Neural cell (in vitro differentiated cells): Measurements from ENCODE around the gene REEP6. TPM values are rescaled to one million over a fixed set of nuclear protein-coding genes. Genes with fewer than 3 reads are reported as not detected.

Source experiments
- H2AFZ ChIP-seq: fragments of 200-600, 300-800 bp; sonication (generic), shearing (Covaris generic); 2 replicates; pipeline ENCODE4 v1.6.0; 2014; ENCODE audit warnings: low read depth, mild to moderate bottlenecking, antibody characterized with exemption, low read length, moderate library complexity
- H3F3A ChIP-seq: fragments of 200-600 bp; shearing (Covaris generic); 2 replicates; pipeline ENCODE4 v1.6.1; 2016; ENCODE audit warnings: mild to moderate bottlenecking, moderate library complexity, mixed read lengths, antibody characterized with exemption, low read length; ENCODE audit not compliant: insufficient read depth, poor library complexity, severe bottlenecking
- H3K27ac ChIP-seq: fragments of 200-600, 300-800 bp; sonication (generic), shearing (Covaris generic); 2 replicates; pipeline ENCODE4 v1.5.1; 2014; ENCODE audit warnings: mild to moderate bottlenecking, low read length, moderate library complexity
- H3K27me3 ChIP-seq: fragments of 300-800, 200-600 bp; sonication (generic), shearing (Covaris generic); 2 replicates; pipeline ENCODE4 v1.6.0; 2014; ENCODE audit warnings: mild to moderate bottlenecking, low read depth, low read length, moderate library complexity; ENCODE audit not compliant: insufficient read depth
- H3K36me3 ChIP-seq: fragments of 300-800, 200-600 bp; sonication (generic), shearing (Covaris generic); 2 replicates; pipeline ENCODE4 v1.5.1; 2014; ENCODE audit warnings: mild to moderate bottlenecking, antibody characterized with exemption, low read length, moderate library complexity; ENCODE audit not compliant: insufficient read depth
- H3K4me2 ChIP-seq: fragments of 300-800, 200-600 bp; sonication (generic), shearing (Covaris generic); 2 replicates; pipeline ENCODE4 v1.6.0; 2014; ENCODE audit warnings: mild to moderate bottlenecking, low read length
- H3K4me3 ChIP-seq: fragments of 300-800, 200-600 bp; sonication (generic), shearing (Covaris generic); 2 replicates; pipeline ENCODE4 v1.5.1; 2014; ENCODE audit warnings: mild to moderate bottlenecking, low read length, moderate library complexity
- H3K79me2 ChIP-seq: fragments of 200-600 bp; shearing (Covaris generic); replicated peaks from 2 replicates; pipeline ENCODE4 v1.6.0; 2014; ENCODE audit warnings: mild to moderate bottlenecking, low read length, moderate library complexity; ENCODE audit not compliant: insufficient read depth
- H3K9ac ChIP-seq: fragments of 300-800, 200-600 bp; sonication (generic), shearing (Covaris generic); 2 replicates; pipeline ENCODE4 v1.6.1; 2016; ENCODE audit warnings: mild to moderate bottlenecking, low read length, mixed read lengths
- H3K9me2 ChIP-seq: fragments of 200-600 bp; shearing (Covaris generic); 2 replicates; pipeline ENCODE4 v1.6.1; 2016; ENCODE audit warnings: mild to moderate bottlenecking, low read length, mixed read lengths; ENCODE audit not compliant: insufficient read depth
- H3K9me3 ChIP-seq: fragments of 200-600, 300-800 bp; sonication (generic), shearing (Covaris generic); 2 replicates; pipeline ENCODE4 v1.6.1; 2016; ENCODE audit warnings: mild to moderate bottlenecking, mixed run types, low read length, moderate library complexity, mixed read lengths
- H4K20me1 ChIP-seq: fragments of 200-600 bp; shearing (Covaris generic); 2 replicates; pipeline ENCODE4 v1.6.1; 2016; ENCODE audit warnings: mild to moderate bottlenecking, mixed run types; ENCODE audit not compliant: insufficient read depth
- EZH2 ChIP-seq: fragments of 200-600, 300-800 bp; shearing (Covaris generic), sonication (generic); IDR thresholded peaks from 2 replicates; pipeline ENCODE4 v1.6.1; 2014; ENCODE audit warnings: antibody characterized with exemption, low read length, borderline replicate concordance, mild to moderate bottlenecking; ENCODE audit not compliant: insufficient read depth, poor library complexity, severe bottlenecking
- POLR2AphosphoS5 ChIP-seq: IDR thresholded peaks from 2 replicates; pipeline ENCODE4 v1.6.1; 2012
- polyA plus RNA-seq: library from polyadenylated mRNA; depleted of rRNA; stranded (reverse); fragments of >200 nt; gene quantifications from 2 replicates; pipeline ENCODE4 v1.2.3, GENCODE V29; 2014
- TF ChIP-seq, protein P1 (sequence below): fragments of 450-650 bp; IDR thresholded peaks from 2 replicates; pipeline ENCODE4 v1.5.1; 2014; ENCODE audit warnings: antibody characterized with exemption, mild to moderate bottlenecking, moderate library complexity; ENCODE audit not compliant: poor library complexity, severe bottlenecking
- TF ChIP-seq, protein P2 (sequence below): IDR thresholded peaks from 2 replicates; pipeline ENCODE4 v1.6.1; 2012; ENCODE audit warnings: borderline replicate concordance

REEP6 gene
- polyA plus RNA-seq, 1 donor from 2014 or later = 10.7 TPM

DNA sequence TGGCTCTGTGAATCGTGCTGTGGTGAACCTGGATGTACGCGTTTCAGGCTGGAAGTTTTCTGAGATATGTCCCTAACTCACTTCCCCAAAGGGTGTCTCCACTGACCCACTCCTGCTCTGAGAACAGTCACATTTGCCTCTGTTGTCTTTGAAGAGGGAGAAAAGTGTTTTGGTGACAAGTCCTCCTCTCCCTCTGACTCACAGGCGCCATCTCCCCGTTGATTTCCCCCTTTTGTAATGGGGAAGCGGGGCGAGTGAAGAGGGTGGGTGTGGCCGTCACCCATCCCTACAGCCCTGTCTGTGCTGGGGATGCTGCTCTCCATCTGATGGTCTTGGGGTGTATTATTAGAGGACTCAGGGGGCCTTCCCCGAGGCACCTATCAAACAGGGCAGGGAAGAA lies 31.5 kb upstream of the REEP6 start:
- no peak overlapping the region for H2AFZ ChIP-seq
- H4K20me1 ChIP-seq = peaks cover 54% of the 10 kb centered on the region
- no peak overlapping the region for H3K4me3 ChIP-seq
- H3K9me3 ChIP-seq = no peaks in the 10 kb centered on the region
- H3F3A ChIP-seq = no peaks in the 10 kb centered on the region
- no peak overlapping the region for H3K27ac ChIP-seq
- TF ChIP-seq, protein P1, sequence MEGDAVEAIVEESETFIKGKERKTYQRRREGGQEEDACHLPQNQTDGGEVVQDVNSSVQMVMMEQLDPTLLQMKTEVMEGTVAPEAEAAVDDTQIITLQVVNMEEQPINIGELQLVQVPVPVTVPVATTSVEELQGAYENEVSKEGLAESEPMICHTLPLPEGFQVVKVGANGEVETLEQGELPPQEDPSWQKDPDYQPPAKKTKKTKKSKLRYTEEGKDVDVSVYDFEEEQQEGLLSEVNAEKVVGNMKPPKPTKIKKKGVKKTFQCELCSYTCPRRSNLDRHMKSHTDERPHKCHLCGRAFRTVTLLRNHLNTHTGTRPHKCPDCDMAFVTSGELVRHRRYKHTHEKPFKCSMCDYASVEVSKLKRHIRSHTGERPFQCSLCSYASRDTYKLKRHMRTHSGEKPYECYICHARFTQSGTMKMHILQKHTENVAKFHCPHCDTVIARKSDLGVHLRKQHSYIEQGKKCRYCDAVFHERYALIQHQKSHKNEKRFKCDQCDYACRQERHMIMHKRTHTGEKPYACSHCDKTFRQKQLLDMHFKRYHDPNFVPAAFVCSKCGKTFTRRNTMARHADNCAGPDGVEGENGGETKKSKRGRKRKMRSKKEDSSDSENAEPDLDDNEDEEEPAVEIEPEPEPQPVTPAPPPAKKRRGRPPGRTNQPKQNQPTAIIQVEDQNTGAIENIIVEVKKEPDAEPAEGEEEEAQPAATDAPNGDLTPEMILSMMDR = no peak
- TF ChIP-seq EZH2 (no peak), POLR2AphosphoS5 (no peak)
- TF ChIP-seq, protein P2, sequence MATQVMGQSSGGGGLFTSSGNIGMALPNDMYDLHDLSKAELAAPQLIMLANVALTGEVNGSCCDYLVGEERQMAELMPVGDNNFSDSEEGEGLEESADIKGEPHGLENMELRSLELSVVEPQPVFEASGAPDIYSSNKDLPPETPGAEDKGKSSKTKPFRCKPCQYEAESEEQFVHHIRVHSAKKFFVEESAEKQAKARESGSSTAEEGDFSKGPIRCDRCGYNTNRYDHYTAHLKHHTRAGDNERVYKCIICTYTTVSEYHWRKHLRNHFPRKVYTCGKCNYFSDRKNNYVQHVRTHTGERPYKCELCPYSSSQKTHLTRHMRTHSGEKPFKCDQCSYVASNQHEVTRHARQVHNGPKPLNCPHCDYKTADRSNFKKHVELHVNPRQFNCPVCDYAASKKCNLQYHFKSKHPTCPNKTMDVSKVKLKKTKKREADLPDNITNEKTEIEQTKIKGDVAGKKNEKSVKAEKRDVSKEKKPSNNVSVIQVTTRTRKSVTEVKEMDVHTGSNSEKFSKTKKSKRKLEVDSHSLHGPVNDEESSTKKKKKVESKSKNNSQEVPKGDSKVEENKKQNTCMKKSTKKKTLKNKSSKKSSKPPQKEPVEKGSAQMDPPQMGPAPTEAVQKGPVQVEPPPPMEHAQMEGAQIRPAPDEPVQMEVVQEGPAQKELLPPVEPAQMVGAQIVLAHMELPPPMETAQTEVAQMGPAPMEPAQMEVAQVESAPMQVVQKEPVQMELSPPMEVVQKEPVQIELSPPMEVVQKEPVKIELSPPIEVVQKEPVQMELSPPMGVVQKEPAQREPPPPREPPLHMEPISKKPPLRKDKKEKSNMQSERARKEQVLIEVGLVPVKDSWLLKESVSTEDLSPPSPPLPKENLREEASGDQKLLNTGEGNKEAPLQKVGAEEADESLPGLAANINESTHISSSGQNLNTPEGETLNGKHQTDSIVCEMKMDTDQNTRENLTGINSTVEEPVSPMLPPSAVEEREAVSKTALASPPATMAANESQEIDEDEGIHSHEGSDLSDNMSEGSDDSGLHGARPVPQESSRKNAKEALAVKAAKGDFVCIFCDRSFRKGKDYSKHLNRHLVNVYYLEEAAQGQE = no peak
- H3K9ac ChIP-seq = no peak overlapping the region
- no peaks in the 10 kb centered on the region for H3K9me2 ChIP-seq
- H3K36me3 ChIP-seq = peaks cover 20% of the 10 kb centered on the region
- H3K27me3 ChIP-seq = no peaks in the 10 kb centered on the region
- peaks cover 23% of the 10 kb centered on the region for H3K79me2 ChIP-seq
- H3K4me2 ChIP-seq = no peak overlapping the region

DNA sequence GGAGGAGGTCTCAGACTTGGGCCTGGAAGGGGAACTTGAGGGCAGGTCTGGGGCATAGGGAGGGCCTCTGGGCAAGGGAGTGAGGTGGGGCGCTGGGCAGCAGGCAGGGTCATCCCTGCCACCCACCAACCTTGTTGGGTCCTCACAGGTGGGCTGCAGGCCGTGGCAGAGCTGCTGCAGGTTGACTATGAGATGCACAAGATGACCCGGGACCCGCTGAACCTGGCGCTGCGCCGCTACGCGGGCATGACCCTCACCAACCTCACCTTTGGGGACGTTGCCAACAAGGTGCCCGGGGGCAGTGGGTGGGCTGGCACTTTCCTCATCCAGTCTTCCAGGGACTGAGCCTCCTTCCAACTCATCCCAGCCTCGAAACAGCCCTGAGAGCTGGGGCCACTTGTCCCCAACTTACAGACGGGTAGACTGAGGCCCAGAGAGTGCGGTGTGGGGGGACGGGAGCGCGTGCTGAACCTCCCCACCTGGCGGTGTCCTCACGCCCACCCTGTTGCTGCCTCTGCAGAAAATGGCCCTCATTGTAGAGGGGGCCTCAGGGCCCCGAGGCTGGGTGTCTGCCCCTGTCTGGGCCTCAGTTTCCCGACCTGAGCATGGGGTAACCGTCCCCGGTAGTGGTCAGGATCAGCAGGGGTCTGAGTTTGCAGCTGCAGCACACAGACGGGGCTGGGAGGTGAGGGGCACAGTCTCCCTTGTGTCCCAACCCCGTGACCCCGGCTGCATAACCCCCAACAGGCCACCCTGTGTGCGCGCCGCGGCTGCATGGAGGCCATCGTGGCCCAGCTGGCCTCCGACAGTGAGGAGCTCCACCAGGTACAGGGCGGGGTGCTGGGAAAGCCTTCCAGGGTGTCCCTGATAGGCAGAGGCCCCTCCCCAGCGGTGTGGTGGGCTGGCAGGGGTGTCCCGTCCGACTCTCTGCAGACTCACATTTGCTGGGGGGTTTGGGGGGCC lies 30.7 kb upstream of the REEP6 start:
- H3K9me2 ChIP-seq = no peaks in the 10 kb centered on the region
- H4K20me1 ChIP-seq = peaks cover 59% of the 10 kb centered on the region
- no peak overlapping the region for H3K4me2 ChIP-seq
- TF ChIP-seq, protein P2 = no peak
- TF ChIP-seq, protein P1 = no peak
- TF ChIP-seq EZH2 = no peak
- no peaks in the 10 kb centered on the region for H3F3A ChIP-seq
- no peak overlapping the region for H3K27ac ChIP-seq
- no peak overlapping the region for H3K4me3 ChIP-seq
- peaks cover 20% of the 10 kb centered on the region for H3K36me3 ChIP-seq
- H2AFZ ChIP-seq = no peak overlapping the region
- H3K9ac ChIP-seq = no peak overlapping the region
- no peaks in the 10 kb centered on the region for H3K27me3 ChIP-seq
- no peaks in the 10 kb centered on the region for H3K9me3 ChIP-seq
- peaks cover 15% of the 10 kb centered on the region for H3K79me2 ChIP-seq
